GM21825 (cell line): ENCODE data around the gene WDR77.

Experiments
- ATAC-seq: cut with Tn5 transposase; IDR thresholded peaks from one replicate; pipeline ENCODE4 v1.9.1; 2021; ENCODE audit warnings: mild to moderate bottlenecking, moderate library complexity; ENCODE audit not compliant: unreplicated experiment

Gene WDR77

DNA sequence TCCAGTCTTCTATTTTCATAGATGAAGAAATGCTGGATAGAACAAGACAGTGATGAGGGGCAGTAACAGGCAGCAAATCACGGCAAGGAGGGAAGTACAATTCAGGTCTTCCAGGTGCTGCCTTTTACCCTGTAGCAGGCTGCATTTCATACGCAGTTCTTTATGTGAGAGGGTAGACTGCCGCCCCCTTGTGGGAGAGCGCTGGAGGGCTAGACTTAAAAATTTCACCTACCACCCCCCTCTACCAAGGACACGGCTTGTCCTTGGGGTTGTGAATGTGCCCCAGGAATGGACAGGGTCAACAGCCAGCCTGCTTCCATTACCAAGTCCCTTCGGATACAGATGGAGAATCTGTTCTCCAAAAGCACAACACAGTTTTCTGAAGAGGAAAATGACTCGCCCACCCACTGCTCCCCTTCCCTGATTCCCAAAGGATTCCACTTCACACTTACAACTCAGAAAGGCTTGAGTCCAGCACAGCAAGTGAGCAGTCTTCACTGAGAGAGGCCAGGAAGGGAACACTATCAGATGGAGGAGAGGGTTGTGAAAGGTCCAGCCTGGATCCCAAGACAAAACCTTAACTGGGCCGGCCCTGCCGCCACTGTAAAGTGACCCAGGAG lies 7.4 kb downstream of the WDR77 start:
- ATAC-seq: no peak

DNA sequence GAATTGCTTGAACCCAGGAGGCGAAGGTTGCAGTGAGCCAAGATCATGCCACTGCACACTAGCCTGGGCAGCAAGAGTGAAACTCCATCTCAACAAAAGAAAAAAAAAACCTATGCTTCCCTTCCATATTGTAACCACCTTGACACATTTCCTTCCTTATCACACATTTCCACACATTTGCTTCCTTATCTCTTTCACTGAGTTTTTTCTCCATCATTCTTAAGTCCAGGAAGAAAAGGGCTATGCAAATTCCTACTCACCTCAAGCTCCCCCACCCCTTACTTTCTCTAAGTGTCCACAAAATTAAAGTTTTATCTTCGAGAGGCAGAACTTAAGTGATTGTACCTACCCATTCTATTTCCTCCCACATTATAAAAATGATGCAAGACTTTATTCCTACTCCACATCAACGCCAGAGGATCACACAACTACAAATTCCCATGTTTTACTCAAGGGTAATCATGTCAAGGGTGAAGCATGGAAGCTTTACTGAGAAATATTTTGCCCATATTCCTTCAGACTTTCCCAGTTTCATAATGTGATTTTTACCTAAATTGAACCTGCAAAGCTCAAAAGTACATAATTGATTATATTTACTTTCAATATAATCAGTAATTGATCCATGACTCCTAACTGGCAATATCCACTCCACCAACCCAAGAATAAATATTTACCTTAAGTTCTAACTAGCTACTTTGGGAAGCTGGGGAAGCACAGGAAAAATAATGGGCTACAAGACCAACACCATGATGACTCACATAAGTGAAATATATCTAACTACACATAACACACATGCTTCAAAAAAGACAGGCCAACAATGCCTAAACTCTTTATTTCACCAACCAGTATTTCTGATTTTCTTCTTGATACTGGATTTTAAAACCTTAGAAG lies 9.3 kb downstream of the WDR77 start:
- ATAC-seq: no peak

- ATAC-seq: no peak
Observed at GRCh38 chr1:111436726-111437125, 12.3 kb downstream of the WDR77 start.

- no peak for ATAC-seq
Observed at GRCh38 chr1:111424281-111424680, 24.8 kb downstream of the WDR77 start.

GRCh38 chr1:111422546-111423391 lies 26.3 kb downstream of the WDR77 start:
- no peak for ATAC-seq

GRCh38 chr1:111420377-111420776 lies 28.7 kb downstream of the WDR77 start:
- no peak for ATAC-seq

DNA sequence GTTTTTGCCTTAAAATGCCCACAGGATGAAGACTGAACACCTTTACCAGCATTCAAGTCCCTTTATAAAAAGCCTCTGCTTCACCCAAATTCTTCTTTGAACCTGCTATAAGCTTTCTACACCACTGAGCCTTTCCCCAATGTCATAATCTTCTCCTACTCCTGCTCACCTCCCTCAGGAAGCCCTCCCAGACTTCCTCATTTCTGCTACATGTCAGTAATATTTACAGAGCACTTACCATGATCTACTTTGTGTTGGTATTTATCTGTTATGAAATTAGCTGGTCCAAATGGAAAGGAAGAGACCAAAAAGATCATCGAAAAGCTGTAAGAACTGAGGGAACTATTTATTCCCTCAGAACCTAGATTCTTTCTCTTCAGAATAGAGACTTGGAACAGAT lies 30.0 kb downstream of the WDR77 start:
- ATAC-seq: no peak

DNA sequence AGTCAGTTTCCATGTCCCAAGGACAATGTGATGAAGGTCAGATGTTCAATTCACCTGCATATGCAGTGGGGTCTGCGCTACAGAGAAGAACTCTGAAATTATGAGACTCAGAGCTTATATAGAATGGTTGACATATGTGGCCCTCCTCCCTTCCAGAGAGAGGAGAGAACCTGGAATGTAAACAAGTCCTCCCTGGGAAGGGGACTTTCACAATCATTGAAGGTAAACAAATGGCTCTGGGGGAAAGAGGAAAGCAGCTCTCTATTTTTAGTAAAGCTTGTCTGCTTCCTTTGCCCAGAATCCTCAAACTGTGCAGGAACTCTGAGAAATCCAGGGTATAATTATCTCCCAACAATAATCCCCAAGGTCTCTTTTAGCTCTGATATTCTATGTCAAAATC lies 31.3 kb downstream of the WDR77 start:
- ATAC-seq: no peak

DNA sequence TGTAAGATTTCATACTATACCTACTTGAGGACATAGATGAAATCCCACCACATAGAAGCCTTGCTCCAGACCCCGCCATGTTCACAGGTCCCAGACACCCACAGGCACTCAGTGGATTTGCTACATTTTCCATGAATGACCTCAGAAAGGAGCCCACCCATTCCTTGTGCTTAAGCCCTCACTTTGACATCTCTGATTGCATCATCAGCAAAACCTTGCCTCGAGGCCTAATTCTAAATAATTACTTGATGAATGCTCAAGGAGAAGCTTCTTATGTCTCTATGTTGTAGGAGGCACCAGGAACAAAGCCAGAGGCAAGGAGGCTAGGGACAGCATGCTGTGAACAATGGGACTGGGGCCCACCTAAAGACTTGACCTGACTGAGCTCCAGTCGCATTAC lies 33.6 kb downstream of the WDR77 start:
- no peak for ATAC-seq

GRCh38 chr1:111414756-111415155 lies 34.3 kb downstream of the WDR77 start:
- no peak for ATAC-seq

DNA sequence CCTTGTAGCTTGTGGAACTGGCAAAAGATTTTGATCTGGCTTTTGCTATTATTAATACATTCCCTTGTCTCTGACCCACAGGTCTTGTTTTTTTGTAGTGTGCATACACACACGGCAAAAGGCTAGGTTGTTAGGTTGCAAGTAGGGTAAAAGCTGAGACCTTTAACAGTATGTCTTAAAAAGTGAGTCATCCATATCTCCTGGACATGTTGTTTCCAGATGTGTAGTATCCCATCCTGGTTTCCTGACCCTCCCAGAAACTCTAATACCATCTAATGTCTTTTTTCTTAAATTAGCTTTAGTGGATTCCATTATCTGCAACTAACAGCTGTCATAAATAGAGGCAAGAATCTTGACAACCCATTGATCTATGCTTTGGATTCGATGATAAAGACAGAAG lies 36.2 kb downstream of the WDR77 start:
- no peak for ATAC-seq

DNA sequence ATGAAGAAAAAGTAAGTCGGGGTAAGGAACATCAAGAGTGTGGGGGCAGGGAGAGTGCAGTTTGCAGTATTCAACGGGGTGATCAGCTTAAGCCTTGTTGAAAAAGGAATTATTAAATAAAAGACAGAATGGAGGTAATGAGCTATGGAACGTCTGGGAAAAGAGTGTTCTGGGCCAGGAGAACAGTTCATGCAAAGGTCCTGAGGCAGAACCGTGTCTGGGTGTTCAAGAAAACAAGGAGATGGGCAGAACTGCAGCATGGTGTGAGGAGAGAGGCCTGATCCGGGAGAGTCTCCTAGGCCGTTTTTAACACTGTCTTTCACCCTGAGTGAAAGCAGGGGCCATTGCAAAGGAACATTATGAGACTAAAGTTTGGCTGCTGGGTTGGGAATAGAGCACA lies 41.8 kb downstream of the WDR77 start:
- ATAC-seq: no peak

DNA sequence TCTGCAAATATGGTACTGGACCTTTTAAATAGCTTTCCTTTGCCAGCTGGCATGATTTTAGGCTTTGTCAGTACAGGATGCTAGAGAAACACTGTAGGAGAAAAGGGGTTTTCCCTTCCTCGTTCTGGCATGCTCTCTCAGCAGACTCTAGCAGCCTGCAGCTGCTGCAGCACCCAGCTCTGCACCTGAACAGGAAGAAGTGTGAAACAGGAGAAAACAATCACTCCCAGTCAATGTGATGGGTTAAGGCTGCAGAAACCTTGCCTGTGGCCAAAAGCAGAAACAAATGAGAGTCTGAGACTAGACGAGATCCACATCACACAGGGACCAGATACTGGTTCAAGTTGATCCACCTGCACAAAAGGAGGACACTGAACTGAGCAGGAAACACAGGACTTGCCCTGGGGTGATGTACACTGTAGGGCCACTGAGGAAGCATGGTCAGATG lies 42.7 kb downstream of the WDR77 start:
- ATAC-seq: peak; percentile 90

GRCh38 chr1:111404588-111404987 lies 44.5 kb downstream of the WDR77 start:
- ATAC-seq: no peak

DNA sequence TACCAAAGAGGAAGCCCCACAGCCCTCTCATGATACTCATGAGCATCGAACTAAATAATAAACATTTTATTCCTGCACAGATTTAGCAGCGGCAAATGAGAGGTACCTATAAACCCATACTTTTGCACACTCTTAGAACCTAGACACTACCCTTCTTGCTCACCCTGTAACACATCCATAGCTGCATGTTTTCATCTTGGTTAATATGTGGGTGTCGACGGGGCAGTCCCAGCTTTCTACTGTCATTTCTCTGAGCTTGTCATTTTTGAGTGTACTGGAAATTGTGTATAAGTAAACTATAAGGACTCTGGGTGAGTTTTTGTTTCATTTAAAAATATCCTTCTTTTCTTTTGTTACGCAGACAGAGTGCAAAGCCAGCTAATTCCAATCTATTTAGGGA lies 47.0 kb downstream of the WDR77 start:
- ATAC-seq: no peak

- ATAC-seq: no peak
Observed at GRCh38 chr1:111399792-111400610, 49.1 kb downstream of the WDR77 start.

GRCh38 chr1:111392460-111392945 lies 56.6 kb downstream of the WDR77 start:
- no peak for ATAC-seq

- ATAC-seq: no peak
Observed at GRCh38 chr1:111392042-111392441, 57.0 kb downstream of the WDR77 start.
